ENCODE results near the gene SCMH1.

Gene SCMH1

DNA sequence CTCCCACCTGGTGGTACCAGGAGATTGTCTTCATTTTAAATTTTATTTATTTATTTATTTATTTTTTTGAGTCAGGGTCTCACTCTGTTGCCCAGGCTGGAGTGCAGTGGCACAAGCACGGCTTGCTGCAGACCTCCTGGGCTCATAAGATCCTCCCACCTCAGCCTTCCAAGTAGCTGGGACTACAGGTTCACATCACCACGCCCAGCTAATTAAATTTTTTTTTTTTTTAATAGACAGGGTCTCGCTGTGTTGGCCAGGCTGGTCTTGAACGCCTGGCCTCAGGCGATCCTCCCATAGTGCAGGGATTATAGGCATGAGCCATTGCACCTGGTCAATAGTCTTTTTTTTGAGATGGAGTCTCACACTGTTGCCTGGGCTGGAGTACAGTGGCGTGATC is 229.1 kb downstream of the SCMH1 start:
- DNase-seq (ENCODE audit: extremely low read depth in 1 of 2, low read depth in 1 of 2) = no peak

DNA sequence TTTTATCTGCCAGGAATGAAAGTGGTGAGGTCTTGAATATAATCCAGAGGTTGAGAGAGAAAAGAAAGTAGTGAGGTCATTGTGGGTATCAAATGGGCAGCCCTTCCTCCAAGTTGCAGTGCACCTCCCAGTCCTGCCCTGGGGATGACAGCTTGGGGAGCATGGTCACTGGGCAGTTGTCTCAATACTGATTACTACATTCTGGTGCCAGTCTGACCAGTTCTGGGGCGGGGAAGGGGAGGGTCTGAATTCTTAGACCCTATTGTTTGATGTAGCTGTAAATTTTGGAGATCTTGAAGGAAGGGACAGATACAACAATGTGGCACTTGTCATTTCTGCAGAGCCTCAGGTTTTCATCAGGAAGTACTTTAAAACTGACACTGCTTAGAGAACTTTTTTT is 231.8 kb downstream of the SCMH1 start:
- DNase-seq (ENCODE audit: extremely low read depth in 1 of 2, low read depth in 1 of 2) = no peak

DNA sequence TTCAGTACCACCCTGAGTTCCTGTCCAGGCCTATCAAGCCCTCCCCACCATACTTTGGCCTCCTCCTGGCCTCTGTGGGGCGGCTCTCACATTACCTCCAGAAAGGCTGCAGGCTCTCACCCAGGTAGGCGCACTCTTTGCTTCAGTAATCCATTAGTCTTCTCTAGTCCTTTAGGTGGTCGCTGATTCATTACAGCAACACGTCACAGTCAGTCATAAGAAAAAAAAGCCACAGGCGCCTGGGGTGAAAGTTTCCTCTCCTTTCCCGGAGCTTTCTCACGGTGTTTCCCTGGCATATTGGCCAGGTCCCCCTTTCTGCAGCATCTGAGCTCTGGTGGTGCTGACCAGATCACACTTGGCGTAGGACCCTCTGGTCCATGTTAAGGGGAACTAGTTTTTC is 232.6 kb downstream of the SCMH1 start:
- DNase-seq (ENCODE audit: extremely low read depth in 1 of 2, low read depth in 1 of 2) = no peak

DNA sequence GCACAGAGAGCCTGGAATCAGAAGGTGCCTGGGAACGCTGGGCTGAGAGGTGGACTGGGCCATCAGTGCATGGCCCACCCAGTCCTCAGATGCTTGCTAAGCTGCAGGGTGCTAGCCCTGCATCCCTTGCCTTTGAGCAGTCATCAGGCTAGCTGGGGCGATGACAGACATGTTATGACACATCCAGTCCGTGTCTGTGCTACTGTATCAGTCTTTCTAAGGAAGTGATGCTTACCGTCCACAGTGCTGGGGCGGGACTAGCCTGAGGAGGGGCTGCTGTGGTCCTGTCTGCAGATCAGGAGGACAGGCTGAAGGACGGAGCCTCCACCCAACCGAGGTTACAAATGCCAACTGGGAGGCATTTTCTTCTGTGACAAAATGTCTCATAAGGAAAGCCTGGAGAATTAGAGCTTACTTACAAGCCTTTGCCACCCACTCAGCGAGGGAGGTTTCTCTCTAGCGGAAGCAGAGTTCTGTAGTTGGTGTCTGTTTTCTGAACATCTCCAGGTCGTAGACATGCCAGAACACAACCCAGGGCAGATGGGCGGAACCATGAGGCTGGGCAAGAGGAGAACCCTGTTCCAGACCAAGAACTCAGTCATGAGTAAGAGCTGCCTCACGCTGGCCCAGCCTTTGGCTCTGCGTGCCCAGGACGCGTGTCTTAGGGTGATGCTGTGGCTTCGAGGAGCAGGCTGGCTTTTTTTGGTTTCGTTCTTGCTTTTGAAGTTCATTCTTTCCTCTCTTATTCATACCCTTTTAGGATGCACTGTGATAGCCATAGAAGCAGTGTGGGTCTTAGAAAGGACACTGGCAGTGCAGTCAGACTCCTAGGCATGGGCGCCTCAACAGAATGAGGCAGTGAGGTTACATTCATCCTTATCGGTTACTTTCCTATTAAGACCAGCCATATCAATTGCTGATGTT is 234.9 kb downstream of the SCMH1 start:
- DNase-seq (ENCODE audit: extremely low read depth in 1 of 2, low read depth in 1 of 2) = no peak

DNA sequence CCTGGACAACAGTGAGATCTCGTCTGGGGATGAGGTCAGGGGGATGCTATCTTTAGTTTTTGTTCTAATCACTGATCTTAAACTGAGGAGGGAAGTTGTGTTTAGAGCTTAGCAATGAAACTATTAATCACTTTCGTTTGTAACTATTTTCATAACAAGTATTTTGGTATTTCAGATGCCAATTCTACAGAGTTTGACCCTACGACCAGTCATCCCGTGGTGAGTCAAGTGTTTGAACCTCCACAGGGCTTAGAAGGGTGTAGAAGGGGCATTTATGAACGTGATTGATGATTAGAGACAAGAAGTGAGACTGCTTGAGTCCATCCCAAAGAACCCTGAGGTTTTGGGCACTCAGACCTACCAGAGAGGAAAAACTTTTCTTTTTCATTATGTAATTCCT is 236.2 kb downstream of the SCMH1 start:
- DNase-seq (ENCODE audit: extremely low read depth in 1 of 2, low read depth in 1 of 2) = no peak

DNA sequence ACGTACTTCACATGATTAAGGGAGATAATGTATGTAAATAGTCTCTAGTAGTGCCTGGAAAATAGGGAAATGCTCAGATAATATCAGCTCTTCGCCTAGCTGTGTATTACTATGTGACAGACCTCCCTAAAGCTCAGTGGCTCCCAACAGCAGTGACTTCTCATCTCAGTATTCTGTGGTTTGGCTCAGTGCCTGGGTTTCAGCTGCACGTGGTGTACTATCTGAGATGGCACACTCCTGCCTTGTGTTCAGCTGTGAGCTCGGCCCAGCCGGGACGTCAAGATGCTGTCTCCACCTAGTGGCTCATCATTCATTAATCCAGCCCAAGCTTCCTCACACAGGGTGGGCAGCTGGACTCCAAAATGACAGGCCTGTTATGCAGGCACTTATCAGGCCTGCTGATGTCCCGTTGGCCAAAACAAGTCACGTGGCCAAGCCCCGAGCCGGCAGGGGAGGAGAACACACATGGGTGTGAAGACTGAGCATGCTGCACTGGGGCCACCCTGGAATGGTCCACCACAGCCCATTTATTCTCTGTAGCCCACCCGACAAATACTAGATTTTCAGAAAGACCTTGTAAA is 238.4 kb downstream of the SCMH1 start:
- DNase-seq (ENCODE audit: extremely low read depth in 1 of 2, low read depth in 1 of 2) = peak; percentile 75

DNA sequence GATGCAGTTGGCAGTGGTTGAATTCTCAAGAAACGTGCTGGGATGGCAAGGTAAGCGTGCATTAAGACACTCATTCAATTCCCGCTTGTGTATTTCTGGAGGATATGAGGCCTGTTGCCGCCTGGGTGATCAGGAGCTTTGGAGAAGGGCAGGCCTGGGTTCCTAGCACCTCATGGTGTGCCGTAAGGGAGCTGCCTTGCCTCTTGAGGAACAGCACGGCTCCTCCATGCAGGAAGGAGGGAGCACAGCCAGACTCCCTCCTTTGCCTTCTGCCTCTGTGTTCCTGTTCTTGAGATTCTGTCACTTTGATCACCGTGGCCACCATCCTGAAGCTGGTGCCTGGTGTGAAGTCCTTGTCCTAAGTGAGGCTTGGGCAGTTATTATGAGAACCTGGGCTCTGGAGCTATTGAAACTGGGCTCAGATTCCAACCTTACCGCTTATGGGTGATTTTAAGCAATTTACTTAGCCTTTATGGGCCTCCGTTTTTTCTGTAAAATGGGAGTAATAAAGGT is 238.9 kb downstream of the SCMH1 start:
- no peak for DNase-seq (ENCODE audit: extremely low read depth in 1 of 2, low read depth in 1 of 2)

DNA sequence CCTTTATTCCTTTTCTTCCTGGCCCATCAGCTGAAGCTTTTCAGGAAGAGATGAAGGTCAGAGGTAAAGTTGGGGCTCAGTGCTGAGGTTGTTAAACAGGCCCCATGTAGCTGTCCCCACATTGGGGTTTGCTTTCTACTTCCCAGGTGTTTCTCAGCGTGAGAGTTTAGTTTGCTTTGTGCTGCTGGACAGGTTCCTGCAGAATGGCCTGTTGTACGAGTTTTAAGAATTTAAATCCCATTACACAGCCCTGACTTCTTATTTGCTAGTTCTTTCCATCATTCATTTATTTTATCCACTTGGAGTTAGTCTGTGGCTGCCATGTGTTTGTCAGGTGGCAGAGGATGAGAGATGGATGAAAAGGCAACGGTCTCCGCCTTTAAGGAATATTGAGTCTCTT is 243.4 kb downstream of the SCMH1 start:
- no peak for DNase-seq (ENCODE audit: extremely low read depth in 1 of 2, low read depth in 1 of 2)

DNA sequence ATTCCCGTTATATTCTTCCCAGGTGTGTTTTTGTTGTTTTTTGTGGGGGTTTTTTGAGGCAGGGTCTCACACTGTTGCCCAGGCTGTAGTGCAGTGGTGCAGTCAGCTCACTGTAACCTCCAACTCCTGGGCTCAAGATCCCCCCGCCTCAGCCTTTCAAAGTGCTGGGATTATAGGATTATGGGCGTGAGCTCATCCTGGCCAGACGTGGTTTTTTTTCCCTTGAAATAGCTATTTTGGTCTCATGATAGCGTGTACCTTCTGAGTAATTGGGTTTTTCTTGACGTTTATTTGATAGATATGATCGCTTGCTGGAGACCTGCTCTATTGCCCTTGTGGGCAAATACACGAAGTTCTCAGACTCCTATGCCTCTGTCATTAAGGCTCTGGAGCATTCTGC is 245.0 kb downstream of the SCMH1 start:
- no peak for DNase-seq (ENCODE audit: extremely low read depth in 1 of 2, low read depth in 1 of 2)

DNA sequence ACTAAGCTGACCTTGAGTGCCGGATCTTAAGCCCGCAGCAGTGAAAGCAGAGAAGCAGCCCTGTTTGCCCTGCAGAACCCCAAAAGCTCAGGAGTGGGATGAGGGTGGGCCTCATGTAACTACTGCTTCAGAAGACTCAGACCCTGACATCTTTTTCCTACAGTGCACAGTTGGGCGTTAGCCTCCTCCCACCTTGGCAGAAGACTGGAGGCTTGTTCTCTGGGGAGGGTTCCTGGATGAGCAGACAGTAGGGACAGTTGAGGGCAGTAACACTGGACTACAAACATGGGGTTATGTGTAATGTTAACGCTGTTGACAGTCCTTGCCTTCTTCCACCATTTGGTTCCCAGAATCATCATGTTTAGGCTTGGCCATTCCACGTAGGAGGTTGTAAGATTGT is 253.0 kb downstream of the SCMH1 start:
- no peak for DNase-seq (ENCODE audit: extremely low read depth in 1 of 2, low read depth in 1 of 2)

DNA sequence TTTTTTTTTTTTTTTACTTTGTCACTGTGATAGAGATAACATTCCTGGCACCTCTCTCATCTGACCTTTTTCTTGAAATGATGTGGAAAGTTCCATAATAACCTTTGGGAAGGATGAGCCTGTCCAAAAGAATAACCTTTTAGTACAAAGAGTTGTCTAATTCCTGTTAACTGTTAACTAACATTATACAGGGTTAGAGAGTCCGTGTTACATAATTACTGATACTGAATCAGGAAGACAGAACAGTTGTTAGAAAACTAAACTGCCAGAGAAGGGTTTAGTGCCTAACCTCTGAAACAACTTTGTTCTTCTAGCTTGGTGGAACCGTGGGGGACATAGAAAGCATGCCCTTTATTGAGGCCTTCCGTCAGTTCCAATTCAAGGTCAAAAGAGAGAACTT is 253.8 kb downstream of the SCMH1 start:
- no peak for DNase-seq (ENCODE audit: extremely low read depth in 1 of 2, low read depth in 1 of 2)

DNA sequence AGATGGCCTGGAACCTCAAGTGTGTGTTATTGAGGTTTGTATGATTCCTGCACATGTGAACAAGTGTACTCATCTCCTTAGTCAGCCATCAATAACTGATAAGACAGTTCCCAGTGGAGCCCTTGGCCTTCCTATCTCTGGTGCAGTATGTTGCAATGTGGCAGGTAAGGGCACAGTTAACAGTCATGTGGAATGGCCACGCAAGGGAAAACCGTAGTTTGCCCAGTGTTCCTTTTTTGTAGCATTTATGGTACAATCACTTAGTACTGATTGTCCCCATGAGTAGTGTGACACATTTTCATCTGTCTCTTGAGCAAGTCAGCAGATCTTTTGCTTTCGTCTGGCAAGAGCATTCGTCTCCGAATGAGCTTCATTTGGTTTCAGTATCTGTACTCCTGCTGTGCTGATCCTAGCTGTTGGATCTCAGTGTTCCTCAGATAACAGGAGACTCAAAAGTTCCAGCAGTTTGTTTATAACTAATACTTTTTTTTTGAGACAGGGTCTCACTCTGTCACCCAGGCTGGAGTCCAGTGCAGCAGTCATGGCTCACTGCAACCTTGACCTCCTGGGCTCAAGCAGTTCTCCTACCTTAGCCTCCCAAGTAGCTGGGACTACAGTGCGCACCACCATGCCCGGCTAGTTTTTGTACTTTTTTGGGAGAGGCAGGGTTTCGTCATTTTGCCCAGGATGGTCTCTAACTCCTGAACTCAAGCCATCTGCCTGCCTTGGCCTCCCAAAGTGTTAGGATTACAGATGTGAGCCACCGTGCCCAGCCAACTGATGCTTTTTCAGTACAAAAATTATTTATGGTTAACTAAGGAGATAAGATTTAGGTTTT is 254.4 kb downstream of the SCMH1 start:
- no peak for DNase-seq (ENCODE audit: extremely low read depth in 1 of 2, low read depth in 1 of 2)

DNA sequence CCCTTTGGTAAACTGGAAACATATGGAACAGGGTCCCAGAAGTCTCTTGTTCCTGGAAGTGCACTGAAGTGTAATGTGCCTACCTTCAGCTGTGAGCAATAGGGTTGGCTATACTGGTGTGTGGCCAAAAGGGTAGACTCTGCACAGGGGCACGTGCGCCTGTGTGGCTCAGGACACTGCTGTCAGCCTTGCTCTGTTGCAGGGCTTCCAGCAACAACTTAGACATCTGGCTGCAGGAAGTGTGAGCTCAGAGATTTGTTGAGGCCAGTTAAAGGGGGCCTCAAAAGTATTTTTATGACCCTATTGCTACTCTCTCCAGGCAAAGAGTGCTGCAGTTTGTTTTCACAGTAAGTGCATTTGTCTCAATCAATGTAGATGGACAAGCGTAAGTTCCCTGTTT is 255.2 kb downstream of the SCMH1 start:
- DNase-seq (ENCODE audit: extremely low read depth in 1 of 2, low read depth in 1 of 2) = no peak

DNA sequence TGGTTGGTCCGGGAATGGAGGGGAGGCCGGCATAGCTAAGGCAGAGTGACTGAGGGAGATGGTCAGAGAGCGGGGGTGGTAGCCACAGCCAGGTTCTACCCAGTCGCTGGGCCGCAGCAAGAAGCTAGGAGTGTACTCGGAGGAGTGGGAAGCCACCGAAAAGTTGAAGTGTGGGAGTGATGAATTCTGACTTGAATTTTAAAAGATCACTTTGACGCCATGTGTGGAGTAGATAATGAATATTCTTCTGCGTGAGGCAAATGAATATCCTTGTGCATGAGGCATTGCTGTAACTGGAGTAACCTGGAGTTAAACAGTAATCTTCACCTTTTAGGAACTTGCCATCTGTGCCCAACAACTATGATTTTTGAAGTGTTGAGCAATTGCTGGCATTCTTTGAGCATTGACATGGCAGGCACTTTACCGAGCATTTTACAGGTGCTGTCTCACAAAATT is 255.8 kb downstream of the SCMH1 start:
- no peak for DNase-seq (ENCODE audit: extremely low read depth in 1 of 2, low read depth in 1 of 2)

DNA sequence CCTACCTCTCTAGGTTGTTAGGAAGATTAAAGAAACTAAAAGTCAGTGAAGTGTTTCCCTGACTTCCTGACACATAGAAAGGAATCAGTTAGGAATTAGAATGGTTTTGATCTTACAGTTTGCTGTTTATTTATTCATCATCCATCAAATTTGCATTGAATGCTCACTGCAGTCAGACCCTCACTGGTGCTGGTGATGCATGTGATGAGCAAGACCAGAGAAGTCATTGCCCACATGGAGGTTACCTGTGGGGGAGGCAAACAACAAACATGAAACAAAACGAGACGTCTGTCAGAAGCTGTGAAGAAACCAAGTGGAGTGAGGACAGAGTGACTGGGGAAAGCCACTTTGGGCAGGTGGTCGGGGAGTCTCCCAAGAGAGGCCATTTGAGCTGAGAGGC is 256.2 kb downstream of the SCMH1 start:
- no peak for DNase-seq (ENCODE audit: extremely low read depth in 1 of 2, low read depth in 1 of 2)

DNA sequence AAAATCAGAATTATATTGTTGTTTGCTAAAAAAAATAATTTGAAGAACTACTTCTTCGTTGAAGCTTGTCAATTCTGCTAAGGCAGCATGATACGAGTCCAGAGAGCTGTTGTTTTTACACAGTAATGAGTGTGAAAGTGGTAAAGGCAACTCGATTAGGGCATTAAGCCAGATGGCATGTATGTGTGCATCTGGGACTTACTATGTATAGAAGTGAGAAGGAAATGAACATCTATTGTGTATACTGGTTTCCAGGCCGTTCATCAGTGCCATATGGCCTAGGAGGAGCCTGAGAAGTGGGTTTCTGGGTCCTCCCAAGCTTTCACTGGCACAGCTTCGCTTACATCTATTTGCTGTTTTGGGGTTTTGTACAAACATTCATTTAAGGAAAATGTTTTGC is 256.9 kb downstream of the SCMH1 start:
- DNase-seq (ENCODE audit: extremely low read depth in 1 of 2, low read depth in 1 of 2) = no peak

DNA sequence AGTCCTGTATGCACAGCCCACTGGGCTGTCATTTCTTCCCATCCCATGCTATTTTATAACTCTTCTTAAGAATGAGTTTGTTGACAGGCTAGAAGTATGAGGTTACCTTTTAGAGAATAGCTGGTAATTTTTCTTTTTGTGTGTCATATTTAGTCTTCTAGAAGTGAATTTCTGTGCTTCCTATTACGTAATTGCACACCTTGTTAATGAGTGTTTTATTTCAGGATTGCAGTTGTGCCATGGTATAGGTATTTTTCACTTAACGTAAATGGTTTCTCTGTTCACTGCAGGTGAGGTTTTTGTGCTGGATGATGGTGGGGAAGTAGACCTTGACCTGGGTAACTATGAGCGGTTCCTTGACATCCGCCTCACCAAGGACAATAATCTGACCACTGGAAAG is 257.6 kb downstream of the SCMH1 start:
- no peak for DNase-seq (ENCODE audit: extremely low read depth in 1 of 2, low read depth in 1 of 2)

DNA sequence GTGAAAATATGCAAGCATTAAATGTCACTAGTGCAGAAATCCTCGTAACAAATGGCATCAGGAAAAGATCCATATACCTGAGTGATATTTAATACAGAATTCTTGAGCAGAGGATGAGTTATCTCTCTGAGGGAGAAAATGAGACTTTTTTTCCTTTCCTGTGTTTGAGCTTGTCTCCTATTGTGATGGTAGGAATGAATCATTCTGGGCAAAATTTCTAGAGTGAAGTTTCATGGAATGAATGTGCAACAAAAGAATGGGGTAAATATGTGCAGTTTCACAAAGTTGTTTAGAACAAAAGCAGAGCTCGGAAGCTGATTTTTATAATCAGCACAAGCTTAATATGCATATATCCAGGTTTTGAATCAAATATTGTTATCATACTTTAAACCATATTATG is 258.0 kb downstream of the SCMH1 start:
- DNase-seq (ENCODE audit: extremely low read depth in 1 of 2, low read depth in 1 of 2) = no peak

DNA sequence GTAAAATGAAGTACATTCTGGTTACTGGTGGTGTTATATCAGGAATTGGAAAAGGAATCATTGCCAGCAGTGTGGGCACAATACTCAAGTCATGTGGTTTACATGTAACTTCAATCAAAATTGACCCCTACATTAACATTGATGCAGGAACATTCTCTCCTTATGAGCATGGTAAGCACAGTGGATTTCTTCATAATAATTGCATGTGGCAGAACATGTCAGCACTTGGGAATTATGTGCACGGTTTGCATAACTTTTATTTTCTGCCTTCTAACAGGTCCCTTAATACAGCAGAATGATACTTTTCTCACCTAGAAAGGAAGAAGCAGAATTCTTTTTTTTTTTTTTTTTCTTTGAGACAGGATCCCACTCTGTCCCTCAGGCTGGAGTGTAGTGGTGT is 258.8 kb downstream of the SCMH1 start:
- DNase-seq (ENCODE audit: extremely low read depth in 1 of 2, low read depth in 1 of 2) = no peak

DNA sequence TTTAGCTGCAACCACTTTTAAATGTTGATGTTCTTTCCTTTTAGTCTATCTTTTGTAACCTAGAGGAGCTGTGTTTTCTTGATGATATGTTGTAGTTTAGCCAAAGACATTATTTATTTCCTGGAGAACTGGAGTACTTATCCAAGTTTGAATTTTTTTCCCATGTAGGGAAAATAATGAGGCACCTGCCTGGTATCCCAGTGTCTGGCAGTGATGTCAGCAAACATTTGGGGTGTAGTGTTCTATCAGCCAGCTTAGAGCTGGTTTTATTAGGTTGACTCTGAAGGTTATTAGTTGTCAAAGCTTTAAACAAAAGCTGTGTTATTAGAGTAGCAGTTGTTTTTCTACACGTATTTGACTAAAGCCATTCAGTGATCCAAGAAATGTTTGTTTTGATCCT is 259.4 kb downstream of the SCMH1 start:
- DNase-seq (ENCODE audit: extremely low read depth in 1 of 2, low read depth in 1 of 2) = no peak

DNA sequence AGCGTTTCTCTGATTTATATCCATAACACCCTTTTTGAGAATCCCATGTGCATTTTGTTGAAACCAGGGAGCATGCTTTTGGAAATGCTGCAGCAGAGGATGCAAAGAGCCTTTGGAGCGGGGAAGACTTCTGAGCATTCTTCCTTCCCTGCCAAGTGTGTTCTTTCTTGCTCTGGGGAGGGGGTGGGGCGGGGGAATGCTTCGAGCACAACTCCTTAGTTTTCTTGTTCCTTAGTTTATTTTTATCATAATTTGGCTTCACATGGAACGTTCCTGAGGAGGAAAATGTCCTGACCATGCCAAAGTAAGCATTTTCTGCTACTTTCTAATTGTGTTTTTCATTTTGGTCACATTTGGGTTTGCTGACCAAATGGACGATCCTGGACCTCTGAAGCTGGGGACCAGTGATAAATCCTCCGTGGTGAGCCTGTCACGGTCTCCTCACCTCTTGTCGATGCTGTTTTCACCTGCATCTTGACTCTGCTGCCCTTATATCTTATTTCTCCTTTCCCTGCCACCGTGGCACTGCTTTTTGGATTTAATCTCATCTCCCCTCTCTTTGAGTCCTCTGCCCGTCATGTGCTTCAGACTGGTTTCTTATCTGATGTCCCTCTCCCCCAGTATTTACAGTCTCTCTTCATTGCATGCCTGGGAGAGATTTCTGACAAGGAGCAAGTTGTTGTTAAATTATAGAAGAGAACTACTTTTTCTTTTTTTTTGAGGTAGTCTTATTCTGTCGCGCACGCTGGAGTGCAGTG is 260.2 kb downstream of the SCMH1 start:
- DNase-seq (ENCODE audit: extremely low read depth in 1 of 2, low read depth in 1 of 2) = no peak
